Epithelial cell of esophagus (primary cell): ENCODE results near the gene FAM120A.
"Not testable (repeated sequence)": the region's sequence is repeated elsewhere in the genome, so short reads cannot be mapped to it uniquely, and the experiment has no call there.

Experiments used
- DNase-seq: peaks from one replicate; pipeline ENCODE4 v3.0.0; 2010; ENCODE audit warnings: low read depth
- H3K4me3 ChIP-seq: 2 replicates; pipeline ENCODE4 v1.5.1; 2011; ENCODE audit warnings: mild to moderate bottlenecking, low read length, control low read depth
- TF ChIP-seq, protein P1 (sequence below): IDR thresholded peaks from 2 replicates; pipeline ENCODE4 v1.5.1; 2011; ENCODE audit warnings: low read depth, mild to moderate bottlenecking, low read length, control low read depth, inconsistent platforms; ENCODE audit not compliant: insufficient read depth; ENCODE audit errors: missing control alignments

Gene FAM120A

DNA sequence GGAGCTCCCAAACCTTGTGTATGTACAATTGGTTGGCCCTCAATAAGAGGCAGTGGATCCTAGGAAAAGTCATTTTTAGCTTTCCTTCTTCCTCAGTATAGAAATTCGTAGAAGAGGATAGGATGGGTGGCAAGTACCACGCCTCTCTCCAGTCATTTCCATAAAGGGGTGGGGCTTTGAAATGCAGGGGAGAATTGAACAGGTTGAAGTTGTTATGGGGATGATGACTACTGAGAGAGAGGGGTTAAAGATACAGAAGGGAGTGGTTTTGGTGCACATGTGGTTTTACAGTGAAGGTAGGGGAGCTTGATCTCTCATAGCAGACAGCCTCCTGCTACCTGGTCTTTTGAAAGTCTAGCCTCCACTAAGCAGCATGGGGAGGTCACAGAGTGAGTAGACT is 56.3 kb downstream of the FAM120A start:
- no peak for DNase-seq
- no peak overlapping the region for H3K4me3 ChIP-seq
- TF ChIP-seq, protein P1, sequence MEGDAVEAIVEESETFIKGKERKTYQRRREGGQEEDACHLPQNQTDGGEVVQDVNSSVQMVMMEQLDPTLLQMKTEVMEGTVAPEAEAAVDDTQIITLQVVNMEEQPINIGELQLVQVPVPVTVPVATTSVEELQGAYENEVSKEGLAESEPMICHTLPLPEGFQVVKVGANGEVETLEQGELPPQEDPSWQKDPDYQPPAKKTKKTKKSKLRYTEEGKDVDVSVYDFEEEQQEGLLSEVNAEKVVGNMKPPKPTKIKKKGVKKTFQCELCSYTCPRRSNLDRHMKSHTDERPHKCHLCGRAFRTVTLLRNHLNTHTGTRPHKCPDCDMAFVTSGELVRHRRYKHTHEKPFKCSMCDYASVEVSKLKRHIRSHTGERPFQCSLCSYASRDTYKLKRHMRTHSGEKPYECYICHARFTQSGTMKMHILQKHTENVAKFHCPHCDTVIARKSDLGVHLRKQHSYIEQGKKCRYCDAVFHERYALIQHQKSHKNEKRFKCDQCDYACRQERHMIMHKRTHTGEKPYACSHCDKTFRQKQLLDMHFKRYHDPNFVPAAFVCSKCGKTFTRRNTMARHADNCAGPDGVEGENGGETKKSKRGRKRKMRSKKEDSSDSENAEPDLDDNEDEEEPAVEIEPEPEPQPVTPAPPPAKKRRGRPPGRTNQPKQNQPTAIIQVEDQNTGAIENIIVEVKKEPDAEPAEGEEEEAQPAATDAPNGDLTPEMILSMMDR, result no peak

DNA sequence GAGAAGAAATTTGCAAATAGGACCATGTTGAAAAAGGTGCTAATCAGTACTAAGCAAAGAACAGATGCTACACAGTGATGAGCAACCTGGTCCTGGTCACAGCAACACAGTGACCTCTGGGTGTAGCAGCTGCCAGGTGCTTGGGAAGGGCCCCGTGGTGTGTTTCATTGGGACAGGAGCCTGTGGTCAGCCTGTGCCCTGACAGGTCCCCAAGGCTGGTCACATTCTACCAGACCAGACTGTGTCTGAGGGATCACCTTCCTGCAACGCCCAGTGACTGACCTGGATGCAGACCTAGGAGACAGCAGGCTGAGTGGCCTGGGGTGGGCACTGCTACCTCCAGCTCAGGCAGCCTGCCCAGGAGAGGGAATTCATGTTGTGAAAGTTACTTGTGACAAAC is 56.7 kb downstream of the FAM120A start:
- TF ChIP-seq, protein P1, result no peak
- H3K4me3 ChIP-seq, result no peak overlapping the region
- DNase-seq, result no peak

DNA sequence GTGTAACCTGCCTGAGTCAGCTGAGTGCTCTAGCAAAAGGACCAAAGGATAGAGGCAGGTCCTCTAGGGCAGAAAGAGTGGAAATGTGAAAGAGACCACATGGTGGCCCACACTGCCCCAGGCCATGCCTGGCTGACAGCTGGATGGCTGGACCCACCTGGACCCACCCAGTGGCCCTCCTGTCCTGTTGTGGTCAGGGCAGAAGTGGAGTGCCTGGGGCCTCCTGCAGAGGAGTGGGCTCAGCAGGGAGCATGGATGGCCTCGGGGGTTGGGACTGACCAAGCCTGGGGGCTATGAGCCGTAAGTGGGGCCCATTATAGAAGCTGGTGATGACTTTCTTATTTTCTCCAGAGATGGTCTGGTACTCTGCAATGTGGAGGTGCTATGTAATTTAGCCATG is 57.6 kb downstream of the FAM120A start:
- TF ChIP-seq, protein P1, result no peak
- no peak for DNase-seq
- no peak overlapping the region for H3K4me3 ChIP-seq

DNA sequence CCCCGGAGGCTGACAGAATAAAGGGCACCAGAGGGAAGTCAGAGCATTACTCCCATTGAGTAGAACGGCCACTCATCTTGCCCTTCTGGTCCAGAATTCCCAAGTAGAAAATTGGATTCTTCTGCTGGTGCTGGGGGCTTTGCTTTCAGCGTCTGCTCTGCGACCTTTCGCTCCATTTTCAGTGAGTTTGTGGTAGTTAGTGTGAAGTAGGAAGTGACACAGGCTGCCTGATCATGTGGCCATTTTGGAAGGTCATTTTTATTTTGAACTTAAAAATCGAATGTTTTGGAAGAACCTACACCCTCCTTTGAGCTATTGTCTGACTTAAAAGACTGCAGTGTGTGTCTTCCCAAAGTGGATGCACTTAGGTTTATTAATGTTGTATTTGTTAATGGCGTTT is 58.6 kb downstream of the FAM120A start:
- no peak for DNase-seq
- no peak overlapping the region for H3K4me3 ChIP-seq
- TF ChIP-seq, protein P1, result no peak

DNA sequence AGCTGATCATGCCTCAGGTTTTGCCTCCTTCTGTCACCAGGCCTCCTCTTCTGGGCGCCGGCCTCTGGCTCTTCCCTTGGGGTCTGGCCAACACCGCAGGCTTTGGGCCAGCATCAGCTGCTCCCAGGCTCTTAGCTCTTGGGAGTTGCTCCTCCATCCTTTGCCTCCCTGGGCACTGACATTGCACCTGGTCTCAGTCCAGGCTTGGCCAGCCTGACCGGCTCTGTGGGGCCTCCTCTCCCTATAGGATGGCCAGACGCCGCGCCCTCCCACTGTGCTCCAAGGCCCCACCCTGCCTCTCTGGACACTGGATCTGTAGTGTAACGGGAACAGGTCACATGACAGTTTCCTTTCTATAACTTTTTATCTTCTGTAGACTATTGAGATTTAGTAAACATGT is 59.7 kb downstream of the FAM120A start:
- not testable (repeated sequence) for H3K4me3 ChIP-seq, DNase-seq

DNA sequence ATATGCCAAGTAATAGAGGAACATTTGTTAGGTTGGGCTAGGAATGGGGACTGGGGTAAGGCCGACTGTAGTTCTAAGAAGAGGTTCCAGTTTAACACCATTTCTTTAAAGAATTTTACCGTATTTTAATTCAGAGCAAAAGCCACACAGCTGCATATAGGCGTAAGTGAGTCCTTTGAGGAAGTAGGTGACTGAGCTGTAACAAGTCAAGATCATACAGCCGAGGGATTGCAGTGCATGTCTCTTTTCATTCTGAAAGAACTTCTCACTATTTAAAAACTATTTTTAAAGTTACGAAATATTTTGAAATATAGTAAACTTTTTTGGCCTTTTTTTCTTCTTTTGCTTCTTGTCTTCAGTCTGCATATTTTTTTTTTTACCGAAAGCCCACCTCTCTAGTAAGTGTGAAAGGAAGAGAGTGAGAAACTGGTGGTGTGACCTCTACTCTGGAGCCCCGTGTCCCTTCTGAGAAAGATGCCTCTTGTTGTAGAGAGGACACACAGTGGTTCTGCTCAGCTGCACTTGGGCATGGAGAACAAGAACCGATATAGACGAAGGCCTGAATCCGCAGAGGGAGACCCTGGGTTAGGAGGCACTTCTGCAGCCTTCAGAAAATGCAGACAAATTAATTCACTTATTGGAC is 60.8 kb downstream of the FAM120A start:
- DNase-seq, H3K4me3 ChIP-seq: not testable (repeated sequence)

DNA sequence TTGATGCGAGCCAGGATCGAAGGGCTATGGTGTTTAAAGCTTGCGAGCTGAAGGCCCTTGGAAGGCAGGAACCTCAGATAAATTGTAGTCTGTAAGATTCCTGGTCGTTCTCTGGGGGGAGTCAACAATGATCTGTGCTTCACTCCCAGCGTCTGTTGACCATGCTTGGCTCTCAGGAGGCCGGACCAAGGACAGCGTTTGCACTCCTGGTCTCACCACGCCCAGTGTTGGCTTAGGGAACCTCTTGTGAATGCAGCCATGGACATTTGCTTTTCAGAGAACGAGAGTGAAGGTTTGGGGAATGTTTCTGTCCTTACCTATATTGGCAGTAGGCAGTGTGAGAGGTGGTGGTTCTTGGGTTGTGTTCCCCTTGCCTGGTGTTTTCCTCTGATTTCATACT is 62.1 kb downstream of the FAM120A start:
- TF ChIP-seq, protein P1, result no peak
- no peak for DNase-seq
- no peak overlapping the region for H3K4me3 ChIP-seq

DNA sequence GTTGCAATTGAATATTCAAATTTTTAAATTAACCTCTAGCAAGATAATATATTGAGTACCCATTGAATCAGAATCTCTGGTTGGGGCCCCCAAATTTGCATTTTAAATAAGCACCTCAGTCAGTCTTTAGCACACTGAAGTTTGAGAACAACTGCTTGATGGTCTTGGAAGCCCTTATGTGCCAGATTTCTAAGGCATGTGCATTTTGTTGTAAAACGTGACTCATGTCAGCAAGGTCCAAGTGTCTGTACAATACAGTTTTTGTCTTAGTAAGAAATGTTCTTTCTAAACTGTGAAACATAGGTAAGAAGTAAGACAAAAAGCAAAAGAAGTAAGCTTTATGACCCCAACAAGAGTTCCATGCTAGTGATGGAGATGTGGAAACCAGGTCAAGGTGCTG is 65.8 kb downstream of the FAM120A start:
- no peak for DNase-seq
- TF ChIP-seq, protein P1, result no peak
- H3K4me3 ChIP-seq, result no peak overlapping the region
